HG02870 (cell line): ENCODE results near the gene FSD1.
A peak's percentile ranks its signal among the peaks of the same experiment; 100 is the strongest.

ENCODE experiments used
- ATAC-seq: cut with Tn5 transposase; IDR thresholded peaks from one replicate; pipeline ENCODE4 v1.9.1; 2021; ENCODE audit warnings: mild to moderate bottlenecking, moderate library complexity; ENCODE audit not compliant: unreplicated experiment

Gene FSD1

GRCh38 chr19:4361152-4362046 is 57.0 kb downstream of the FSD1 start:
- ATAC-seq = no peak

- no peak for ATAC-seq
These were observed 57.9 kb downstream of the FSD1 start for GRCh38 chr19:4362101-4362828.

GRCh38 chr19:4362831-4363545 is 58.6 kb downstream of the FSD1 start:
- ATAC-seq = no peak

- no peak for ATAC-seq
These were observed 59.3 kb downstream of the FSD1 start for GRCh38 chr19:4363571-4364304.

- no peak for ATAC-seq
These were observed 60.9 kb downstream of the FSD1 start for GRCh38 chr19:4365341-4365740.

GRCh38 chr19:4365791-4366665 is 61.6 kb downstream of the FSD1 start:
- ATAC-seq = no peak

- no peak for ATAC-seq
These were observed 62.4 kb downstream of the FSD1 start for GRCh38 chr19:4366666-4367335.

- no peak for ATAC-seq
These were observed 62.9 kb downstream of the FSD1 start for GRCh38 chr19:4367336-4367723.

GRCh38 chr19:4367781-4368127 is 63.4 kb downstream of the FSD1 start:
- ATAC-seq = no peak

GRCh38 chr19:4368128-4368820 is 63.9 kb downstream of the FSD1 start:
- ATAC-seq = no peak

- peak; percentile 39 for ATAC-seq
These were observed 64.9 kb downstream of the FSD1 start for GRCh38 chr19:4369109-4369887.

GRCh38 chr19:4369888-4370260 is 65.5 kb downstream of the FSD1 start:
- peak; percentile 26 for ATAC-seq

- ATAC-seq = no peak
These were observed 66.1 kb downstream of the FSD1 start for GRCh38 chr19:4370418-4371041.

GRCh38 chr19:4371247-4372164 is 67.1 kb downstream of the FSD1 start:
- ATAC-seq = no peak

GRCh38 chr19:4372165-4373012 is 68.0 kb downstream of the FSD1 start:
- ATAC-seq = no peak

GRCh38 chr19:4373013-4373367 is 68.6 kb downstream of the FSD1 start:
- ATAC-seq = no peak
